ENCODE measurements around the gene ZNF428.

GRCh38 chr19:43616306-43616705 is 3.1 kb downstream of the ZNF428 start:
- TF ChIP-seq POLR2A (IDR thresholded peaks at IDR 0.05), result no peak
- TF ChIP-seq CTCF (IDR thresholded peaks at IDR 0.05 in 8 of 11, conservative IDR thresholded peaks at IDR 0.05 in 3 of 11), result no peak

Data from spleen (tissue), 7 donors.